ENCODE results near the gene HIVEP3. TPM values are rescaled to one million over a fixed set of nuclear protein-coding genes. Genes with fewer than 3 reads are reported as not detected.

The HIVEP3 gene
- total and polyA plus RNA-seq, 2 donors (not counting 1 experiment from before 2014, with no cell fraction given) = 2.0 to 5.1 TPM

GRCh38 chr1:41883507-41883906 lies 35.2 kb downstream of the HIVEP3 start:
- TF ChIP-seq, protein P1, sequence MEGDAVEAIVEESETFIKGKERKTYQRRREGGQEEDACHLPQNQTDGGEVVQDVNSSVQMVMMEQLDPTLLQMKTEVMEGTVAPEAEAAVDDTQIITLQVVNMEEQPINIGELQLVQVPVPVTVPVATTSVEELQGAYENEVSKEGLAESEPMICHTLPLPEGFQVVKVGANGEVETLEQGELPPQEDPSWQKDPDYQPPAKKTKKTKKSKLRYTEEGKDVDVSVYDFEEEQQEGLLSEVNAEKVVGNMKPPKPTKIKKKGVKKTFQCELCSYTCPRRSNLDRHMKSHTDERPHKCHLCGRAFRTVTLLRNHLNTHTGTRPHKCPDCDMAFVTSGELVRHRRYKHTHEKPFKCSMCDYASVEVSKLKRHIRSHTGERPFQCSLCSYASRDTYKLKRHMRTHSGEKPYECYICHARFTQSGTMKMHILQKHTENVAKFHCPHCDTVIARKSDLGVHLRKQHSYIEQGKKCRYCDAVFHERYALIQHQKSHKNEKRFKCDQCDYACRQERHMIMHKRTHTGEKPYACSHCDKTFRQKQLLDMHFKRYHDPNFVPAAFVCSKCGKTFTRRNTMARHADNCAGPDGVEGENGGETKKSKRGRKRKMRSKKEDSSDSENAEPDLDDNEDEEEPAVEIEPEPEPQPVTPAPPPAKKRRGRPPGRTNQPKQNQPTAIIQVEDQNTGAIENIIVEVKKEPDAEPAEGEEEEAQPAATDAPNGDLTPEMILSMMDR (IDR thresholded peaks at IDR 0.05) = no peak
- no peak for TF ChIP-seq EZH2 (IDR thresholded peaks at IDR 0.05; ENCODE audit: borderline replicate concordance, insufficient read depth, low read depth, low read length, poor library complexity, severe bottlenecking)
- Mint-ChIP-seq H3K27me3 (no peaks in the 10 kb centered on the region), H3K4me1 (peaks cover 7% of the 10 kb centered on the region), H3K27ac (no peak overlapping the region), H3K4me3 (no peak overlapping the region), H3K9me3 (ENCODE audit: insufficient read depth) (no peaks in the 10 kb centered on the region)
- ATAC-seq (ENCODE audit: low read depth) (no peak), DNase-seq (no peak)
- CTCF ChIA-PET = interaction anchor here (1.1 kb wide), 1 partner anchor 290 kb away, joined by 3 read pairs; no protein-coding TSS in a partner anchor
- no peak overlapping the region for H2AFZ ChIP-seq (ENCODE audit: insufficient read depth, low read depth, low read length, poor library complexity, severe bottlenecking)
- H3K4me2 ChIP-seq (replicated peaks; ENCODE audit: low read depth, low read length, poor library complexity, severe bottlenecking) = no peak overlapping the region
- H3K4me3 ChIP-seq (ENCODE audit: control extremely low read depth in 1 of 5, extremely low read depth in 1 of 5, insufficient read depth in 1 of 5, low read depth in 2 of 5, low read length in 4 of 5) = no peak overlapping the region
- no peaks in the 10 kb centered on the region for H3K36me3 ChIP-seq (replicated peaks in 1 of 2; ENCODE audit: control extremely low read depth in 1 of 2, control insufficient read depth in 1 of 2, extremely low read depth in 1 of 2, insufficient read depth in 2 of 2, low read length in 1 of 2)
- H3K27ac ChIP-seq (ENCODE audit: low read length in 2 of 2) = no peak overlapping the region
- peaks cover 6% of the 10 kb centered on the region in 2 donors for H3K4me1 ChIP-seq (ENCODE audit: control insufficient read depth in 2 of 2, insufficient read depth in 2 of 2, low read length in 2 of 2)
- H3K79me2 ChIP-seq (ENCODE audit: control insufficient read depth, insufficient read depth, low read length) = no peaks in the 10 kb centered on the region
- intact Hi-C loops (cut with micrococcal nuclease) = no loop called here
- no peaks in the 10 kb centered on the region for H4K20me1 ChIP-seq (ENCODE audit: control insufficient read depth, insufficient read depth, low read length, poor library complexity, severe bottlenecking)
- H3K9me3 ChIP-seq (ENCODE audit: control extremely low read depth in 1 of 3, control insufficient read depth in 2 of 3, insufficient read depth in 1 of 3, low read length in 2 of 3) = no peaks in the 10 kb centered on the region
- WGBS (ENCODE audit: insufficient coverage) = 72% methylated on average over 2 of the region's 3 CpGs
- POLR2A ChIA-PET = no interaction called here
- H3K27me3 ChIP-seq (replicated peaks in 1 of 4; ENCODE audit: control extremely low read depth in 1 of 4, control insufficient read depth in 3 of 4, insufficient read depth in 4 of 4, low read length in 3 of 4) = no peaks in the 10 kb centered on the region
- no peak overlapping the region for H3K9ac ChIP-seq (ENCODE audit: low read length)

- H3K79me2 ChIP-seq (ENCODE audit: control insufficient read depth, insufficient read depth, low read length) = no peaks in the 10 kb centered on the region
- Mint-ChIP-seq H3K27ac (no peak overlapping the region), H3K4me3 (no peak overlapping the region), H3K9me3 (ENCODE audit: insufficient read depth) (no peaks in the 10 kb centered on the region), H3K4me1 (peaks cover 7% of the 10 kb centered on the region), H3K27me3 (no peaks in the 10 kb centered on the region)
- DNase-seq = no peak
- no peak for ATAC-seq (ENCODE audit: low read depth)
- H3K9me3 ChIP-seq (ENCODE audit: control extremely low read depth in 1 of 3, control insufficient read depth in 2 of 3, insufficient read depth in 1 of 3, low read length in 2 of 3) = no peaks in the 10 kb centered on the region
- H3K27ac ChIP-seq (ENCODE audit: low read length in 2 of 2) = no peak overlapping the region
- no peaks in the 10 kb centered on the region for H3K36me3 ChIP-seq (replicated peaks in 1 of 2; ENCODE audit: control extremely low read depth in 1 of 2, control insufficient read depth in 1 of 2, extremely low read depth in 1 of 2, insufficient read depth in 2 of 2, low read length in 1 of 2)
- no peak overlapping the region for H3K4me2 ChIP-seq (replicated peaks; ENCODE audit: low read depth, low read length, poor library complexity, severe bottlenecking)
- H3K9ac ChIP-seq (ENCODE audit: low read length) = no peak overlapping the region
- peaks cover 6% of the 10 kb centered on the region in 2 donors for H3K4me1 ChIP-seq (ENCODE audit: control insufficient read depth in 2 of 2, insufficient read depth in 2 of 2, low read length in 2 of 2)
- intact Hi-C loops (cut with micrococcal nuclease) = no loop called here
- no peak for TF ChIP-seq EZH2 (IDR thresholded peaks at IDR 0.05; ENCODE audit: borderline replicate concordance, insufficient read depth, low read depth, low read length, poor library complexity, severe bottlenecking)
- TF ChIP-seq, protein P1 (IDR thresholded peaks at IDR 0.05) = no peak
- ChIA-PET POLR2A (no interaction called here), CTCF (interaction anchor here (1.1 kb wide), 1 partner anchor 291 kb away, joined by 3 read pairs; no protein-coding TSS in a partner anchor)
- H2AFZ ChIP-seq (ENCODE audit: insufficient read depth, low read depth, low read length, poor library complexity, severe bottlenecking) = no peak overlapping the region
- no peaks in the 10 kb centered on the region for H4K20me1 ChIP-seq (ENCODE audit: control insufficient read depth, insufficient read depth, low read length, poor library complexity, severe bottlenecking)
- H3K4me3 ChIP-seq (ENCODE audit: control extremely low read depth in 1 of 5, extremely low read depth in 1 of 5, insufficient read depth in 1 of 5, low read depth in 2 of 5, low read length in 4 of 5) = no peak overlapping the region
- no peaks in the 10 kb centered on the region for H3K27me3 ChIP-seq (replicated peaks in 1 of 4; ENCODE audit: control extremely low read depth in 1 of 4, control insufficient read depth in 3 of 4, insufficient read depth in 4 of 4, low read length in 3 of 4)
Measured at GRCh38 chr1:41882486-41882885, 36.2 kb downstream of the HIVEP3 start.
